ENCODE measurements around the gene TMEM41A.

- TF ChIP-seq CTCF (IDR thresholded peaks at IDR 0.05) (no peak), POLR2A (IDR thresholded peaks at IDR 0.05) (no peak), EP300 (IDR thresholded peaks at IDR 0.05) (no peak), POLR2AphosphoS5 (IDR thresholded peaks at IDR 0.05) (no peak)
Measured at GRCh38 chr3:185465471-185465870, 33.4 kb downstream of the TMEM41A start.

Data from sigmoid colon (tissue), 4 donors.